ENCODE results near the gene AKT1.
"Not testable (repeated sequence)": the region's sequence is repeated elsewhere in the genome, so short reads cannot be mapped to it uniquely, and the experiment has no call there.

The AKT1 gene

GRCh38 chr14:104794993-104795780 lies at the start of gene AKT1:
Gene AKT1 (minus strand): TSS chr14:104795748. CDS start chr14:104792643, 3,105 bp downstream.
- peak within 1 kb of the TSS; percentile 96 for H3K27ac ChIP-seq
- TF ChIP-seq CTCF (conservative IDR thresholded peaks at IDR 0.05), result no peak
- TF ChIP-seq ZFX (IDR thresholded peaks at IDR 0.05), result peak; percentile 88

- no peak for TF ChIP-seq ZFX (IDR thresholded peaks at IDR 0.05)
- no peak for TF ChIP-seq CTCF (conservative IDR thresholded peaks at IDR 0.05)
- no peak overlapping the region for H3K27ac ChIP-seq
These were observed 49.6 kb upstream of the AKT1 start for GRCh38 chr14:104845033-104845666.

GRCh38 chr14:104844306-104845032 lies 48.9 kb upstream of the AKT1 start:
- TF ChIP-seq ZFX (IDR thresholded peaks at IDR 0.05), result no peak
- H3K27ac ChIP-seq, result no peak overlapping the region

- H3K27ac ChIP-seq, result no peak overlapping the region
- no peak for TF ChIP-seq CTCF (conservative IDR thresholded peaks at IDR 0.05)
- no peak for TF ChIP-seq ZFX (IDR thresholded peaks at IDR 0.05)
These were observed 48.1 kb upstream of the AKT1 start for GRCh38 chr14:104843442-104844305.

- TF ChIP-seq CTCF (conservative IDR thresholded peaks at IDR 0.05), result no peak
- no peak for TF ChIP-seq ZFX (IDR thresholded peaks at IDR 0.05)
- no peak overlapping the region for H3K27ac ChIP-seq
These were observed 47.5 kb upstream of the AKT1 start for GRCh38 chr14:104843006-104843405.

GRCh38 chr14:104841730-104842129 lies 46.2 kb upstream of the AKT1 start:
- TF ChIP-seq CTCF (conservative IDR thresholded peaks at IDR 0.05) (no peak), ZFX (IDR thresholded peaks at IDR 0.05) (no peak)
- H3K27ac ChIP-seq, result no peak overlapping the region

- not testable (repeated sequence) for H3K27ac ChIP-seq
These were observed 40.8 kb upstream of the AKT1 start for GRCh38 chr14:104836171-104836935.
